Neuronal stem cell (in vitro differentiated cells): ENCODE results near the gene GNAI2.
A peak's percentile ranks its signal among the peaks of the same experiment; 100 is the strongest.

Source experiments
- DNase-seq: peaks from one replicate; pipeline ENCODE4 v3.0.0-alpha.2; 2013; ENCODE audit warnings: low spot score
- H2AFZ ChIP-seq: one replicate; pipeline ENCODE4 v1.6.1; 2013; ENCODE audit warnings: mild to moderate bottlenecking, low read length, inconsistent platforms
- H2AK5ac ChIP-seq: 2 replicates; pipeline ENCODE4 v1.6.1; 2013; ENCODE audit warnings: low read depth, mild to moderate bottlenecking, inconsistent platforms, low read length, moderate library complexity, mixed read lengths
- H2BK120ac ChIP-seq: 2 replicates; pipeline ENCODE4 v1.6.1; 2013; ENCODE audit warnings: low read depth, mild to moderate bottlenecking, inconsistent platforms, low read length, moderate library complexity, mixed read lengths
- H2BK12ac ChIP-seq: one replicate; pipeline ENCODE4 v1.6.1; 2013; ENCODE audit warnings: low read length, inconsistent platforms
- H2BK15ac ChIP-seq: 2 replicates; pipeline ENCODE4 v1.6.1; 2013; ENCODE audit warnings: mild to moderate bottlenecking, low read length, inconsistent platforms, mixed read lengths
- H2BK5ac ChIP-seq: one replicate; pipeline ENCODE4 v1.6.1; 2013; ENCODE audit warnings: inconsistent platforms, mild to moderate bottlenecking, low read length, moderate library complexity
- H3K14ac ChIP-seq: one replicate; pipeline ENCODE4 v1.6.1; 2013; ENCODE audit warnings: low read length, inconsistent platforms
- H3K18ac ChIP-seq: 2 replicates; pipeline ENCODE4 v1.6.1; 2013; ENCODE audit warnings: low read length, inconsistent platforms
- H3K23ac ChIP-seq: 2 replicates; pipeline ENCODE4 v1.6.1; 2013; ENCODE audit warnings: low read depth, mild to moderate bottlenecking, mixed read lengths, low read length, inconsistent platforms; ENCODE audit not compliant: poor library complexity
- H3K27ac ChIP-seq: replicated peaks from 3 replicates; pipeline ENCODE4 v1.5.1; 2013; ENCODE audit warnings: low read length, inconsistent platforms
- H3K27me3 ChIP-seq, 3 experiments: 2 replicates each; pipeline ENCODE4 v1.6.1; 2013; ENCODE audit warnings: low read length in 3 of 3, mild to moderate bottlenecking in 2 of 3, inconsistent platforms in 1 of 3, low read depth in 1 of 3, mixed read lengths in 1 of 3, moderate library complexity in 1 of 3; ENCODE audit not compliant: control insufficient read depth in 3 of 3, insufficient read depth in 3 of 3
- H3K36me3 ChIP-seq, 2 donors: replicated peaks in 1 of 2; 2 replicates each; pipeline ENCODE4 v1.6.1; 2013; ENCODE audit warnings: low read length in 2 of 2; ENCODE audit not compliant: control insufficient read depth in 2 of 2, insufficient read depth in 2 of 2
- H3K4ac ChIP-seq: 2 replicates; pipeline ENCODE4 v1.6.1; 2013; ENCODE audit warnings: inconsistent platforms, mild to moderate bottlenecking, low read length, moderate library complexity
- H3K4me1 ChIP-seq, 2 donors: 1 replicate in 1 of 2; 2 replicates in 1 of 2; pipeline ENCODE4 v1.6.1; 2013; ENCODE audit warnings: low read length in 2 of 2, low read depth in 1 of 2; ENCODE audit not compliant: control insufficient read depth in 2 of 2, insufficient read depth in 1 of 2
- H3K4me2 ChIP-seq: one replicate; pipeline ENCODE4 v1.6.1; 2013; ENCODE audit warnings: mild to moderate bottlenecking, low read length, inconsistent platforms; ENCODE audit not compliant: insufficient read depth, poor library complexity, severe bottlenecking
- H3K4me3 ChIP-seq, 2 donors: 2 replicates each; pipeline ENCODE4 v1.5.1; 2013; ENCODE audit warnings: low read length in 2 of 2, mild to moderate bottlenecking in 2 of 2, inconsistent platforms in 1 of 2, moderate library complexity in 1 of 2
- H3K79me1 ChIP-seq: one replicate; pipeline ENCODE4 v1.6.1; 2013; ENCODE audit warnings: low read depth, mild to moderate bottlenecking, inconsistent platforms, low read length, moderate library complexity
- H3K9ac ChIP-seq: one replicate; pipeline ENCODE4 v1.6.1; 2013; ENCODE audit warnings: mild to moderate bottlenecking, low read depth, low read length, inconsistent platforms; ENCODE audit not compliant: poor library complexity
- H3K9me3 ChIP-seq, 2 donors: replicated peaks in 1 of 2; 2 replicates each; pipeline versions ENCODE3 to v1.6.1; 2013; ENCODE audit warnings: low read length in 2 of 2, mild to moderate bottlenecking in 2 of 2, inconsistent platforms in 1 of 2, low read depth in 1 of 2, mixed read lengths in 1 of 2, moderate library complexity in 1 of 2; ENCODE audit not compliant: control insufficient read depth in 2 of 2, insufficient read depth in 1 of 2
- H4K8ac ChIP-seq: one replicate; pipeline ENCODE4 v1.6.1; 2013; ENCODE audit warnings: low read depth, mild to moderate bottlenecking, inconsistent platforms, low read length, moderate library complexity
- H4K91ac ChIP-seq: one replicate; pipeline ENCODE4 v1.6.1; 2013; ENCODE audit warnings: low read length, low read depth, mild to moderate bottlenecking, inconsistent platforms; ENCODE audit not compliant: poor library complexity
- WGBS, 2 donors: extraction: QIAGEN DNeasy Blood & Tissue Kit; methylation state at CpG; one replicate each; pipeline ENCODE4 v1.1.7; 2013; ENCODE audit warnings: missing lambda C conversion rate in 2 of 2, mixed read lengths in 1 of 2; ENCODE audit not compliant: insufficient read length in 2 of 2, insufficient replicate concordance in 1 of 2; ENCODE audit errors: extremely low coverage in 2 of 2; 5-methylcytosine and 5-hydroxymethylcytosine counted together

GNAI2 gene

DNA sequence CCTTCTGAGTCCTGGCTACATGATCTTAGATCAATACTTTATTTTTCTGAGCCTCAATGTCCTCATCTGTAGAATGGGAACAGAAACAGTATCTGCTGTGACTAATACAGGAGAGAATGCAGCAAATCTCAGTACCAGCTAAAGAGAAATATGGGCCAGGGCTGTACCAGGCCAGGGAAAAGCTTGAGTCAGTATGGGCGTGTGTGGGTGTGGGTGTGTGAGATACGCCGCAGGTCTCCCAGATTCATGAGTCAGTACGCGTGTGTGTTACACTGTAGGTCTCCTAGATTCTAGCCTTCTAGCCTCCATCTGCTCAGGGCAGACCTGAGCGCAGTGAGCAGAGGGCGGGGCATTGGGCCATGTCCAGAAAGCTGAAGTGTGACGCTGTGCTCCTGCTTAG, 15.2 kb downstream of the GNAI2 start:
- H3K9me3 ChIP-seq, result no peaks in the 10 kb centered on the region

DNA sequence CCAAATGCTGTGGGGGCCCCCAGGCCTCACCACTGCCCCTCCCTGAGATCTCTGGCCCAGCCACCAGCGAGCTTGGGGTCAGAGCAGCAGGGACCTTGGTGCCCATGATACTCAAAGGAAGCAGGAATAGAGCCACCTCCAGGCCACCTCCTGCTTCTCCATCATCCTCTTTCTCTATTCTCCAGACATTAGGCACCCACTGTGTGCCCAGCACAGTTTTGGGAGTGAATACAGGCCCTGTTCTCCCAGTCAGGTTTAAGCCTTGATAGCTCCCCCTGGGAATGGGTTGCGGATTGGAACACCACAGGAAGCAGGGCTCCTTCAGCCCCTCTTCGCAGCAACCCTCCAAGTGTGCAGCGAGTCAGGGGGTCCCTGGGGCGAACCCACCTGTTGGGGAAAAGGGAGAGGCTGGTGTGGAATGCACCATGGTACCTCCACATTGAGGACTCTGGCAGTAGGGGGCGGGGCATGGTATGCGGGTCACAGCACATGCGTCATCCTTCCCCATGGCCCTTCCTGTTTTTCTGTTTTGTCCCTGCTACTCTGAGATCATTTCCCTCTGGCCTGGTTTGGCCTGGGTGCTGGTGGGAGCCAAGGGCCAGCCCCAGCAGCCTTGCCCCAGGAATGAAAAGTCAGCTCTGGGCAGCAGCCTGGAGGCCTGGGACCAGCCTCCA, 18.7 kb downstream of the GNAI2 start:
- H4K8ac ChIP-seq, result no peak overlapping the region
- no peak overlapping the region for H3K18ac ChIP-seq
- no peaks in the 10 kb centered on the region for H3K27me3 ChIP-seq
- H3K9me3 ChIP-seq, result peaks cover 0 to 2% of the 10 kb centered on the region in 2 donors
- H3K4me2 ChIP-seq, result no peak overlapping the region
- no peak overlapping the region for H3K23ac ChIP-seq
- H3K14ac ChIP-seq, result no peak overlapping the region
- no peak overlapping the region for H2AFZ ChIP-seq
- H2BK15ac ChIP-seq, result no peak overlapping the region
- H3K79me1 ChIP-seq, result peaks cover 40% of the 10 kb centered on the region
- H2AK5ac ChIP-seq, result no peak overlapping the region
- DNase-seq, result no peak
- H2BK120ac ChIP-seq, result no peak overlapping the region
- WGBS, 2 donors, result no CpG with 5 or more reads among the region's 8 CpGs
- peaks cover 19 to 27% of the 10 kb centered on the region in 2 donors for H3K4me1 ChIP-seq
- H3K9ac ChIP-seq, result peak overlapping the region; percentile 44
- H3K36me3 ChIP-seq, result peaks cover 72 to 94% of the 10 kb centered on the region in 2 donors
- H2BK5ac ChIP-seq, result no peak overlapping the region
- no peak overlapping the region for H3K4ac ChIP-seq
- H4K91ac ChIP-seq, result no peak overlapping the region
- H2BK12ac ChIP-seq, result no peak overlapping the region
- H3K4me3 ChIP-seq, result no peak overlapping the region
- H3K27ac ChIP-seq, result no peak overlapping the region

More for the DNA sequence above, 15.2 kb downstream of the GNAI2 start:
- Histone ChIP-seq H3K14ac (no peak overlapping the region), H3K9ac (peak overlapping the region; percentile 50), H3K4me1 (peaks cover 14 to 16% of the 10 kb centered on the region in 2 donors), H2BK120ac (no peak overlapping the region), H3K4ac (no peak overlapping the region), H3K18ac (no peak overlapping the region), H4K91ac (no peak overlapping the region), H2AK5ac (peak overlapping the region; percentile 27), H2AFZ (no peak overlapping the region), H3K23ac (no peak overlapping the region), H3K79me1 (peaks cover 53% of the 10 kb centered on the region), H3K4me2 (no peak overlapping the region), H2BK12ac (no peak overlapping the region), H3K27me3 (no peaks in the 10 kb centered on the region), H4K8ac (peak overlapping the region; percentile 89), H3K4me3 (peak overlapping the region in 1 of 2 donors; percentile 13), H2BK5ac (peak overlapping the region; percentile 71), H2BK15ac (no peak overlapping the region), H3K27ac (no peak overlapping the region), H3K36me3 (peaks cover 65 to 78% of the 10 kb centered on the region in 2 donors)
- no peak for DNase-seq
- no CpG with 5 or more reads among the region's 8 CpGs for WGBS, 2 donors

DNA sequence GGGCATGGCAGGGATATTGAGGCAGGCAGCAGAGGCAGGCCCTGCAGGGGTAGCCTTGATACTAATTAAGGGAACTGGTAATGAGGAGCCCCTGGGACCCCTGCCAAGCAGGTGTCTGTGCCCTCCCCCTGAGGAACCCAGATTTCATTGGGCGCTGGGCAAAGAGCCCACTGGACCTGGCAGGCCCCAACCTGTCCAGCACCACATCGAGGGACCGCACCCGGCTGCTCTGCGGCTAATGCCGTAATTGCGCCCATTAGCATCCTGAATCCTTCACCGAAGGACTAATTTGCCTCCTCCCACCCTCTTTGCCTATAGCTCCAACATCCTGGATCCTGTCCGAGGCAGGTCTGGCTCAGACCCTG, 19.2 kb downstream of the GNAI2 start:
- no peak for DNase-seq
- no peak overlapping the region for H4K91ac ChIP-seq
- H3K27me3 ChIP-seq, result no peaks in the 10 kb centered on the region
- no peak overlapping the region for H3K4me3 ChIP-seq
- WGBS, 2 donors, result no CpG with 5 or more reads among the region's 9 CpGs
- H2BK15ac ChIP-seq, result no peak overlapping the region
- H3K23ac ChIP-seq, result no peak overlapping the region
- peaks cover 0 to 2% of the 10 kb centered on the region in 2 donors for H3K9me3 ChIP-seq
- H4K8ac ChIP-seq, result no peak overlapping the region
- H3K79me1 ChIP-seq, result peaks cover 35% of the 10 kb centered on the region
- H2BK12ac ChIP-seq, result no peak overlapping the region
- no peak overlapping the region for H3K4me2 ChIP-seq
- no peak overlapping the region for H3K18ac ChIP-seq
- H2BK5ac ChIP-seq, result no peak overlapping the region
- no peak overlapping the region for H2AK5ac ChIP-seq
- H3K27ac ChIP-seq, result no peak overlapping the region
- H2BK120ac ChIP-seq, result no peak overlapping the region
- H3K9ac ChIP-seq, result no peak overlapping the region
- no peak overlapping the region for H3K4ac ChIP-seq
- H2AFZ ChIP-seq, result no peak overlapping the region
- H3K14ac ChIP-seq, result no peak overlapping the region
- peaks cover 67 to 89% of the 10 kb centered on the region in 2 donors for H3K36me3 ChIP-seq
- peaks cover 18 to 29% of the 10 kb centered on the region in 2 donors for H3K4me1 ChIP-seq

DNA sequence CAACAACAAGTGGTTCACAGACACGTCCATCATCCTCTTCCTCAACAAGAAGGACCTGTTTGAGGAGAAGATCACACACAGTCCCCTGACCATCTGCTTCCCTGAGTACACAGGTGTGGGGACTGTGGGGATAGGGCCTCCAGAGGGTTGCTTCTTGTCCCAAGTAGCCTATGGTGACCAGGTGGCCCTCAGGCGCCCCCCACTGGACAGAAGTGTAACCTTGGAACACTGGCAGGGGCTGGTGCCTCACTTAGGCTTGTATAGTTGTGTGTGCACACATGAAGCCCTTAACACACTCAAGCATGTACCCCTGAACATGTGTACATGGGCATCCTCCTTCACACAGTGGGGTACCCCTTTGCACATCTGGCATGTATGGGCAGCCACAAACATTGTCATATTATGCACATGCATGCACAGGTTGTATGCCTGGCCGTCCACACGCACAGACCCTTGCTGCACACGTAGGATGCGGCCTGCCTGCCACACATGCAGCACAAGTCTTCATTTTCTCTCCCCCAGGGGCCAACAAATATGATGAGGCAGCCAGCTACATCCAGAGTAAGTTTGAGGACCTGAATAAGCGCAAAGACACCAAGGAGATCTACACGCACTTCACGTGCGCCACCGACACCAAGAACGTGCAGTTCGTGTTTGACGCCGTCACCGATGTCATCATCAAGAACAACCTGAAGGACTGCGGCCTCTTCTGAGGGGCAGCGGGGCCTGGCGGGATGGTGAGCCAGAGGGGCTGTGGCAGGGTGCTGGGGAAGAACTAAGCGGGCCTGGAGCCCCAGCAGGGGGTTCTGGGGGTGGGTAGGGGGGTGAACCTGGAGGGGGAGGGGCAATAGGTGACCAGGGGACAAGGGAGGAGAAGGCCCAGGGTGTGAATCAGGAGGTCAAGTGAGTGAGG, 21.2 kb downstream of the GNAI2 start:
- no CpG with 5 or more reads among the region's 20 CpGs for WGBS, 2 donors

More for the DNA sequence above, 21.2 kb downstream of the GNAI2 start:
- Histone ChIP-seq H2AFZ (no peak overlapping the region), H3K9ac (peak overlapping the region; percentile 75), H2BK120ac (no peak overlapping the region), H2BK12ac (no peak overlapping the region), H3K23ac (peak overlapping the region; percentile 75), H3K4me1 (peaks cover 33 to 40% of the 10 kb centered on the region in 2 donors), H3K36me3 (peaks cover 55 to 69% of the 10 kb centered on the region in 2 donors), H3K9me3 (peaks cover 0 to 2% of the 10 kb centered on the region in 2 donors), H4K91ac (no peak overlapping the region), H3K14ac (no peak overlapping the region), H2AK5ac (no peak overlapping the region), H3K27me3 (no peaks in the 10 kb centered on the region), H2BK5ac (no peak overlapping the region), H3K18ac (peak overlapping the region; percentile 46), H3K79me1 (peaks cover 22% of the 10 kb centered on the region), H3K4ac (no peak overlapping the region), H2BK15ac (no peak overlapping the region), H3K4me3 (peak overlapping the region in 1 of 2 donors; percentile 37), H3K27ac (no peak overlapping the region), H4K8ac (no peak overlapping the region), H3K4me2 (no peak overlapping the region)
- DNase-seq, result no peak
